Activated CD4-positive, alpha-beta T cell treated with anti-CD3 and anti-CD28 coated beads, Interleukin-2, amount 50 U/mL, for 16 hours (primary cell): ENCODE results near the gene CCDC24.

Source experiments
- DNase-seq: peaks from one replicate; pipeline ENCODE4 v3.0.0-alpha.2; 2020

CCDC24 gene

DNA sequence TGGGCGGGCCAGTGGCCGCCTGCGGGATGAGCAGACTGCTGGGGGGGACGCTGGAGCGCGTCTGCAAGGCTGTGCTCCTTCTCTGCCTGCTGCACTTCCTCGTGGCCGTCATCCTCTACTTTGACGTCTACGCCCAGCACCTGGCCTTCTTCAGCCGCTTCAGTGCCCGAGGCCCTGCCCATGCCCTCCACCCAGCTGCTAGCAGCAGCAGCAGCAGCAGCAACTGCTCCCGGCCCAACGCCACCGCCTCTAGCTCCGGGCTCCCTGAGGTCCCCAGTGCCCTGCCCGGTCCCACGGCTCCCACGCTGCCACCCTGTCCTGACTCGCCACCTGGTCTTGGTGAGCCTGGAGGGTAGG is 10.3 kb upstream of the CCDC24 start:
- no peak for DNase-seq

DNA sequence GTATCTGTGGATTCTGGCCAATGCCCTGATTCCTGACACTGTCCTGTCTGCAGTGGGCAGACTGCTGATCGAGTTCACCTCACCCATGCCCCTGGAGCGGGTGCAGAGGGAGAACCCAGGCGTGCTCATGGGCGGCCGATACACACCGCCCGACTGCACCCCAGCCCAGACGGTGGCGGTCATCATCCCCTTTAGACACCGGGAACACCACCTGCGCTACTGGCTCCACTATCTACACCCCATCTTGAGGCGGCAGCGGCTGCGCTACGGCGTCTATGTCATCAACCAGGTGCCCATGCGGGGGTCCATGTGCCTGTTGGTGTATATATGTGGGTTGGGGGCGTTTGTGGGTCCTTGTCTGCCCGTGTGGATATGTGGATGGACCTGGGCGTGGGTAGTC is 9.8 kb upstream of the CCDC24 start:
- DNase-seq = no peak

DNA sequence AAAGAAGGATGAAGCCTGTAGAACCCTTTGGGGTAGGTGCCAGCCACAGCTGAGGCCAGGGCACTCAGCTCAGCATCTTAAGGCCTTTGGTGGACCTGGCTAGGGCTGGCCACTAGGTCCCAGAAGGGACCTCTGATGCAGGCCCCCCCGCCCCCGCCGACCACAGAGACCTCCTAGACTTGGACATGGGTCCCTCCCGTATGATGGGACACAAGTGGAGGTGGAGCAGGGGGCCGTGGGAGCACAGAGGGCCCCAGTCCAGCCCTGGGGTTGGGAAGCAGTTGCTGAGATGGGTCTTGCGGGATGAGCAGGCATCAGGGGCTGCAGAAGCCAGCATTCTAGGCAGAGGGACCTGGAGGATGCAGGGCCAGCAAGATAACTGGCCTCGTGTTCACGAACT is 9.2 kb upstream of the CCDC24 start:
- no peak for DNase-seq

DNA sequence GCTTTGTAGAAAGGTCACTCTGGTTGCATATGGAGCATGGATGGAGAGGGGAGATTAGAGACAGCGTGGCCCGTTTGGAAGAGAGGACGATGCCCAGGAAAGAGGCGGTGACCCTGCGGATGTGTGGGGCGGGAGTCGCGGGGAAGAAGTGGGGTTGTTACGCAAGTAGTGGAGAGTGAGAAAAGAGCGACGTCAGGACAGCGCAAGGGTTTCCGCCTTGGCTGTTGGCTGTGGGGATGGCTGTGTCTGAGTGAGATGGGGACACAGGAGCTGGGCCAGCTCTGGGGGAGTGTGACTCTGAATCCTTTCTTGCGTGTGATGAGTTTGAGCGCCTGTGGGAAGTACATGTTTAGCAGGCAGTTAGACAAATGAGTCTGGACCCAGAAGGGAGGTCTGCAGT is 8.6 kb upstream of the CCDC24 start:
- no peak for DNase-seq

DNA sequence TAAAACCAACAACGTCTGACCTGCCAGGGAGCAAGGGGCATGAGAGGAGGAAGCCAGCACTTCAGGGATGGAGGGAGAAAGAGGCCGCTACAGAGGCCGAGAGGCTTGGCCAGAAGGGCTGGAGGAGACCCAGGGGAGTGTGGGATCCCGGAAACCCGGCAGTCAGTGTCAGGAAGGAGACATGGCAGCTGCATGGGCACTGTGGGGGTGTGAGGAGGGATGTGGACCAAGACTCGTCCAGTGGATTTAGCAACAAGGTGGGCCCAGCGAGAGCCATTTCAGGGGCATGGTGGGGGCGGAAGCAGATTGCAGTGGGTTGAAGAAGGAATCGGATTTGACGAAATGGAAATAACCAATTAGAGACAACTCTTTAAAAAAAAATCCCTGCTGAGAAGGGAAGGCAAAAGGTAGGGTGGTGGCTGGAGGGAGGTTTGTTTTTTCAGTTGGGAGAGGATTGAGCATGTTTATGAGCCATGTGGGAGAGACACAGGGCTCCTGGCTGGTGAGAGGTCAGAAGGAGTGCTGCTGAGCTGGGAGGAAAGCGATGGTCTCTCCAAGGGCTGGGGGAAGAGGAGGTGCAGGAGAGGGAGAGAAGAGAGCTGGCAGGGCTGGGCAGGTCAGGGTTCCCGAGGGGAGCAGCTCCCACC is 8.0 kb upstream of the CCDC24 start:
- no peak for DNase-seq

DNA sequence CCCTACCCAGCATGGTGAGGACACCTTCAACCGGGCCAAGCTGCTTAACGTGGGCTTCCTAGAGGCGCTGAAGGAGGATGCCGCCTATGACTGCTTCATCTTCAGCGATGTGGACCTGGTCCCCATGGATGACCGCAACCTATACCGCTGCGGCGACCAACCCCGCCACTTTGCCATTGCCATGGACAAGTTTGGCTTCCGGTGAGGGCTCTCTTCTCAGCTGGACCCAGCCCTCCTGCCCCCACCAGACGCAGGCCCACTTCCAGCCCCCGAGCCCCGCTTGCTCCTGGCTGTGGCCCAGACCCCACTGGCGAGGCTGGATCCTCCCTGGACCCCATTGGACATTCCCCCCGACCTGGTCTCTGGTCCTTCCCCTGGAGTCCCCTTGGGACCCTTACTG is 6.5 kb upstream of the CCDC24 start:
- DNase-seq = no peak

DNA sequence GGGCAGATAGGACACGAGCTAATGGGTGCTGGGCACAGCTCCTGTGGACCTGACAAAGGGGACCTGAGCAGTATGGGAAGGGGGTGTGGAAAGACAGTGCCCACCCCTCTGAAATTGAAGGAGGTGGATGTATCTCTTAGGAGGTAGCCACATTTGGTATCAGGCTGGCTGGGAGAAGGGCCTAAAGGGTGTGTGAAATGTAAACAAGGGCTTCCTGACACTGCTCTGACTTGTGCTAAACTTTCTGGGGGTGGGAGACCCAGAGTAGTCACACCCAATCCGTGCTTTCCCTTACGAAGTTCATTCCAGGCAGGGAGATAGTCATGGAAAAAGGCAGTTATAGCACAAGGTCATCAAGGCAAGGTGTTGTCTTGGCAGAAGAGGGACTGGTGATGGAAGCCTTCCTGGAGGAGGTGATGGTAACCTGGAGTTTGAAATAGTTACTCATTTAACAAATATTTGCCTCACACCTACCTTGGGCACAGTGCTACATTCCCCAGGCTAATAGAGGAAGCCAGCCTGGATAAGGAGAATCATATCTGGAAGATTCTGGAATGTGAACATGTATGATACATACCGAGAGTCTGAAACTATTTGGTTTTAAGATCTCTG is 5.3 kb upstream of the CCDC24 start:
- no peak for DNase-seq

DNA sequence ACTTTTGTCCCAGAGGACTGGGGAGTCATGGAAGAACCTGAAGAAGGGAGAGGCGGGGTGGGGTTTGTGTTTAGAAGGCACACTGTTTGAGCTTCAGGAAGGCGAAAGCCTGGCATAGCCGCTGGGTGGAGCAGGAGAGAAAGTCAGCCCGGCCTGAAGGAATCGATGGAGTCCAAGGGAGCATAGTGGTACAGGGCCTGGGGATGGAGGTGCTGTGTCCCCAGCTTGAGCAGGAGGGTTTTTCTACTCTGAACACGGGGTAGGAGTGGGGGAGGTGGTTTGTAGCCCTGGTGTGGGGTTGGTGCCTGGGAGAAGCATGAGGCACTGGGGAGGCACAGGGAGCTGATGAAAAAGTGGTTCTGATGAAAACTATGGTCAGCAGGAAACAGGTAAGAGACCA is 4.7 kb upstream of the CCDC24 start:
- no peak for DNase-seq

DNA sequence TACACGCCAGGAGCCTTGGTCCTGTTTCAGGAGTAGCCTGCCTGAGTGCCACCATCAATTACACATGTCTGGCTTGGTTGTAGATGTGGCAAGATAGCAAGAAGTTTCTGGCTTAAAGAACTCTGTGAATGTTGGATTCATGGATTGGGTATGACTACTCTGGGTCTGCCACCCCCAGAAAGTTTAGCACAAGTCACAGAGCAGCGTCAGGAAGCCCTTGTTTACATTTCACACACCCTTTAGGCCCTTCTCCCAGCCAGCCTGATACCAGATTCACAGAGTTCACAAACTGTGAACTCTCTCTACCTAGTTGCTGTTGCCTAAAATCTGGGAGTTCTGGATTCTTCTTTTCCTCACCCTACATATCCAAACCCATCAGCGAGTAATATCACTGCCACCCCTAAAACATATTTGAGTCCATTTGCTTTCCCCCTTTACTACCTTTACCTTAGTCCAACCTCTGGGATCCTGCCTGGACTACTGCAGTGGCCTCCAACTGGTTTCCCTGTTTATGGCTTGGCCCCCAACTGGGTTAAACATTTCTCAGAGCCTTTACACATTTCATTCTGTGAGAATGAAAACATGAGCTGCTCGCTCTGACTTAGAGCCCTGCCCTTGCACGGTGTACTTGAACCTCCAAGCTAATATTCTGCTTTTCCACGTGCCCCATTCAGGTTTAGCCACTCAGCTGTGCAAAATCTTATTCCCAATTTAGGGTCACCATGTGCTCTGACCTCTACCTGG is 4.1 kb upstream of the CCDC24 start:
- DNase-seq = no peak

DNA sequence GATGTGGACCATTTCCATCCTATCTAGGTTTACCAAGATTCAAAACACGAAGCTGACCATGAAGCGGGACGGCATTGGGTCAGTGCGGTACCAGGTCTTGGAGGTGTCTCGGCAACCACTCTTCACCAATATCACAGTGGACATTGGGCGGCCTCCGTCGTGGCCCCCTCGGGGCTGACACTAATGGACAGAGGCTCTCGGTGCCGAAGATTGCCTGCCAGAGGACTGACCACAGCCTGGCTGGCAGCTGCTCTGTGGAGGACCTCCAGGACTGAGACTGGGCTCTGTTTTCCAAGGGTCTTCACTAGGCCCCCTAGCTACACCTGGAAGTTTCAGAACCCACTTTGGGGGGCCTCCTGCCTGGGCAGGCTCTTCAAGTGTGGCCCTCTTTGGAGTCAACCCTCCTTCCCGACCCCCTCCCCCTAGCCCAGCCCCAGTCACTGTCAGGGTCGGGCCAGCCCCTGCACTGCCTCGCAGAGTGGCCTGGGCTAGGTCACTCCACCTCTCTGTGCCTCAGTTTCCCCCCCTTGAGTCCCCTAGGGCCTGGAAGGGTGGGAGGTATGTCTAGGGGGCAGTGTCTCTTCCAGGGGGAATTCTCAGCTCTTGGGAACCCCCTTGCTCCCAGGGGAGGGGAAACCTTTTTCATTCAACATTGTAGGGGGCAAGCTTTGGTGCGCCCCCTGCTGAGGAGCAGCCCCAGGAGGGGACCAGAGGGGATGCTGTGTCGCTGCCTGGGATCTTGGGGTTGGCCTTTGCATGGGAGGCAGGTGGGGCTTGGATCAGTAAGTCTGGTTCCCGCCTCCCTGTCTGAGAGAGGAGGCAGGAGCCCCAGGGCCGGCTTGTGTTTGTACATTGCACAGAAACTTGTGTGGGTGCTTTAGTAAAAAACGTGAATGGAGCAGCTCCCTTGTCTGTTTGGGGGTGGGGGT is 864 bp upstream of the CCDC24 start:
- DNase-seq = no peak

DNA sequence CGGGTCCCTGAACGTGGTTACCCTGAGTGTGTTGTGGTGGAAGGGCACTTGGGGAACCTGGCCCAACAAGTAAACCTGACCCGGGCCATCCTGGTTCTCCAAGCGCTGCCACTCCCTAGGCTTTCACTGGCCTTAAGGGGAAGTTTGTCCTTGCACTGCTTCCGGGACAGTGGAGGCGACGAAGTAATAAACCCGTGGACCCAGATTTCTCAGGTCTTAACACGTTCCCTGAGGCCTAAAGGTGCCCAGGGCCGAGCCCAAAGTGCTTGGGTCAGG is 261 bp upstream of the CCDC24 start:
- DNase-seq = no peak

DNA sequence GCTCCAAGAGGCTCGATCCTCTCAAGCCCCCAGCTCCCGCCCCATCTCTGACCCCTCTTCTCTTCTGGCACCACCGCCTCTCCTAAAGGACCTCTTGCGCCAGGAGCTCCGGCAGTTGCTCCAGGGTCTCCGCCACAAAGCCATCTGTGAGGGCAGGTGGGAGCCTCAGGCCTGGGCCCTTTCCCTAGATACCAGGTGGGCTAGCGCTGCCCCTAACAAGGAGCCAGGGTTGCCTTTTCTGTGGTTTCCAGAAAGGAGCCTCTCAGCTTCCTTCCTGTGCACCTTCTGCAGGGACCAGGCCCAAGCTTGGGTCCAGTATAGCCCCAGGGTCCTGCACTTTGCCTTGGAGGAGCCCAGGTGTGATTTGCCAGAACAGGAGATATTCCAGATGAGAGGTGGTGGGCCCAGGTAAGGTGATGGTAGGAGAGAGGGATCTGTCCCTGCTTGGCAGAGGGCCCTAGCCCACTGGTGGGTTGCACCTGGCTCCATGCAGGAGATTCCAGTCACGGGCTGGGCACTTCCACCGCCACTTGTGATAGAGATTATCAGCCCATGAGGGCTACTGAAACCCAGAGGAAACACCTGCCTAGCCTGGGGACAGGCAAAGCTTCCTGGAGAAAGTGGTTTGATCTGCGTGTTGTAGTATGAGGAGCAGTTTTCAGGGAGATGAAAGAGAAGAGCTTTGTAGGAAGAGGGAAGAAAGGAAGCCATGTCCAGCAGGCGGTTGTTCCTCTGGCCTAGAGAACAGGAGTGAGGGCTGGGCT is 1.0 kb downstream of the CCDC24 start:
- no peak for DNase-seq

DNA sequence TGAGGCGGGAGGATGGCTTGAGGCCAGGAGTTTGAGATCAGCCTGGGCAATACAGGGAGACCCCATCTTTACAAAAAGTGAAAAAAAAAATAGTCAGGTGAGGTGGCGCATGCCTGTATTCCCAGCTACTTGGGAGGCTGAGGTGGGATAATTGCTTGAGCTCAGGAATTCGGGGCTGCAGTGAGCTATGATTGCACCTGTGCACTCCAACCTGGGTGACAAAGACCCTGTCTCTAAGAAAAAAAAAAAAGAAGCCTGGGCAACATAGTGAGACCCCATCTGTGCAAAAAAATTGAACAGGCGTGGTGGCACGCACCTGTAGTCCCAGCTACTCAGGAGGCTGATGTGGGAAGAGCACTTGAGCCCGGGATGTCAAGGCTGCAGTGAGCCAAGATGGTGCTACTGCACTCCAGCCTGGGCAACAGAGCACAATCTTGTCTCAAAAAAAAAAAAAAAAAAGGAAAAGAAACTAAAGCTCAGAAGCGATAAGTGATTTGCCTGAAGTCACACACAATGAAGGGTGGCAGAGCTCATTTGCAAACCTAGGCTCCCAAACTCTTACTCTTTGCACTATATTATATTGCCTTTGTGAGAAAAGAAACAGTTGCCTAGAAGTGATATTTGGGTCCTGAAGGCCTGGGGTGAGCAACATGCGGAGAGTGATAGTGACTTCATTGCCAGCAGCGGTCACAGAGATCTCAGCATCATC is 2.0 kb downstream of the CCDC24 start:
- DNase-seq = no peak

DNA sequence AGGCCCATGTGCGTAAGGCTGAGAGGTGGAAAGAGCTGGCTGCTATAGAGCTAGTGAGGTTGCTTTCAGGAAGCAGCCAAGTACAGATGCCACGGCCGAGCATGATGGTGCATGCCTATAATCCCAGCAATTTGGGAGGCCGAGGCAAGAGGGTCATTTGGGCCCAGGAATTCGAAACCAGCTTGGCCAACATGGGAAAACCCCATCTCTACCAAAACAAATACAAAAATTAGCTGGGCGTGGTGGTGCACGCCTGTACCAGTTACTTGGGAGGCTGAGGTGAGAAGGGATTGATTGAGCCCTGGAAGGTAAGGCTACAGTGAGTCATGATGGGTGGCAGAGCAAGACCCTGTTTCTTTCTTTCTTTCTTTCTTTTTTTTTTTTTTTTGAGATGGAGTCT is 2.7 kb downstream of the CCDC24 start:
- no peak for DNase-seq

DNA sequence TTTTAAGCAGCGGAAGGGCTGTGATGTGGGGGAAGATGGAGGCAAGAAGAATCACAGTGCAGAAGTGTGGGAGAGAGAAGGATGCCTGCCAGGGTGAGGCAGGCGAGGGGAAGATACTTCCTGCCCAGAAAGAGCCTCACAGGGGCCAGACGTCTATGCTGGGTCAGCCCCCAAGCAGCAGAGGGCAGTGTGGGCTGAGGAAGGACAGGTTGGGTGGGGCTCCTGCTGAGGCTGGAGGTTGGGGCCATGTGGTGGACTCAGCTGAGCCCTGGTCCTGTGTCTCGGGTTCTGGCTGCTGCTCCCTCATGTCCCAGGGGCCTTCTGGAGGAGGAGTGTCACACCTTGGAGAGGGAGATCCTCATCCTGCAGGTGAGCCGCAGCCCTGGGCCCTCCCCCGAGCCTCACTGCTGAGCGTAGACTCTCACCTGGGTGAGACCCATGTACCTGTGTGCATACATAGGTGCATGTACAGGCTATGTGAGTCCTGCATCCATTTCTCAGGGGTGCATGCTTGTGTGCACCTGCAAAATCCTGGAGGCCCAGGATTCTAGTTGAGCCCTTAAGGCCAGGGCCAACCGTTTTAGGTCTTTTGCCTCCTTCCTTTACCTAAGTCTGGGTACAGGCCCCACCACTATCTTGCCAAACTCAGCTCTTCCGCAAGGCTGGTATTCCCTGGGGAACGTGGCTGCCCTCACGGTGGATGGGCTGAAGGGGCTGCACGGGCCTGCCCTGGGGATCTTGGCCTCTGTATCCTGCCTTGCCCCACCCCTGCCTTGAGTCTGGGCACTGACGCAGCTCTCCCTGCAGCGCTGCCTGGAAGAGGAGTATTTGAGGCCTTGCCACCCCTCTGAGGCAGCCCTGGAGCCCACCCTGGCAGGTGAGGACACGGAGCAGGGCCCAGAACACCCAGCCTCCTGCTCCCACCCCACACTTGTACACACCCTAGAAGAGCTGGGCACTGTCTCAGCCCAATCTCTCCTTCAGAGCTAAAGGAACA is 3.7 kb downstream of the CCDC24 start:
- no peak for DNase-seq

DNA sequence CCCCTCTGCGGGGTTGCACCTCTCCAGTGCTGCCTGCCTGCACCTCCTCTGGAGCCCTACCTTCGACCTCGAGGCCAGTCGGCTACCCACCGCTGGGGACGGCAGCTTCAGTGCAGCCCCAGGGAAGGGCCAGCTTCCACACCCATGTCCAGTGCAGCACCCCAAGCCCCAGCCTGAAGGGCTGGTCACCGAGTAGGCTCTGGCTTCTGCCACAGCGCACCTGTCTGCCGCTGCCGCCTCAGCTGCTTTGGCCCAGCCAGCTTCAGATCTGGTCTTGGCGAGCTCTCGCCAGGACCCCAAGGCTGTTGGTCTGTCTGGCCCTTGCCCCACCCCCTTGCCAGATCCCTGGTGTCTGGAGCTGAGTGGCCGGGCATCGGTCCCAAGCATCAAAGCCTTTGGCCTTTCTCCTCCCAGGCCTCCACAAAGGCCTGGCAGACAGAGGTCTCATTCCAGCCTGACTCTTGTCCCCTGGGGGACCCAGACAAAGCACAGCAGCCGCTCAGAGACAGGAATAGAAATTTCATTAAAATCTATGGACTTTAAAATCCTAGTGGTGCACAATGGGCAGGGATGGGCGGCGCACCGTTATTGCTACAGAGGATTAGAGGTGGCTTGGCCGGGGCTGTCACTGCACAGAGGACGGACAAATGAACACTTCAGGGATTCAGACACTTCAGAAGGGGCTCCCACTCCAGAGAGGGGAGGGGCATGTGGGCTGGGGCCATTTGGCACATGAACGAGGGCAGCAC is 4.8 kb downstream of the CCDC24 start:
- DNase-seq = no peak

DNA sequence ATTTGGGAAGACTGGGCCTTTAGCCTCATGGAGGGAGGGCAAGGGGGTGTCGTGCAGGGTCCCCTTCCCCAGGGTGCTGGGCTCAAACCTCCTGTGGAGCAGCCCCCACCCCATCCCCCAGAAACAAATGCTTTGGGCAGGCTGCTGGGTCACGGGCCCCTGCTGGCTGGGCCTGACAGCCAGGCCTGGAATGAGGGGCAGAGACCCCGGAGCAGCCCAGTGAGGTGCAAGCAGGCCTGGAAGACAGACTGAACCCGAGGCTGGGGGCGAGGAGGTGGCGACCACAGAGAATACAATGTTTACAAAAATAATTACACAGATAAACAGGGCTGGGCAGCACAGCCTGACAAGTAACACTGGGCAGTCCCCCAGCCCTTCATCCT is 5.3 kb downstream of the CCDC24 start:
- no peak for DNase-seq

DNA sequence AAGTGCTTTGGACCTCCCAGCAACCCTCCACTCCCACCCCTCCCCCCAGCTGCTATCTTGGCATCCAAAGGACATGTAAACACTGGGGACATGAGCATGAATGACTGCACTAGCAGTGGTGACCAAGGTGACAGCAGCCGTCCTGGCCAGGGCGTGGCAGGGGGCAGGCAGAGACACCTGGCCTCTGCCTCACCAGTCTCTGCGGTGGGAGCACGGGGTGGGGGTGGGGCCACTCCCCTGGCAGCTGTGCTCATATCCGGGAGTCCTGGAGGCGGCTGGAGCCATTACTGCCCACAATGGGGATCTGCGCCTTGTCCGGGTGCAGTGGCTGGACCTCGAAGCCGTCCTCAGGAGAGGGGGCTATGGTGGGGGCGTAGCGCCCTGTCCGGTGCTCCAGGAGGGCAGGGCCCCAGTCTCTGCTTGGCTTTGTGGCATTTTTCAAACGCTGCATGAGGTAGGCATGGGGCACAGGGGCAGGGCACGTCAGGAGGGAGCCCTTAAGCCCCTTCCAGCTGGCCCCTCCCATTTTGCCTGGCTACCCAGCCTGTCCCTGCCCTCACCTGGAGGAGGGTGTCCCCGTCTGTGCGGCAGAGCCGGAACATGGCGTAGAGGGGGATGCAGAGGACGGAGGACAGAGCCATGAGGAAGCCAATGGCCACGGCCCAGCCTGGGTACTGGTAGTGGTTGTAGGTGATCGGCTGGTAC is 6.0 kb downstream of the CCDC24 start:
- no peak for DNase-seq

DNA sequence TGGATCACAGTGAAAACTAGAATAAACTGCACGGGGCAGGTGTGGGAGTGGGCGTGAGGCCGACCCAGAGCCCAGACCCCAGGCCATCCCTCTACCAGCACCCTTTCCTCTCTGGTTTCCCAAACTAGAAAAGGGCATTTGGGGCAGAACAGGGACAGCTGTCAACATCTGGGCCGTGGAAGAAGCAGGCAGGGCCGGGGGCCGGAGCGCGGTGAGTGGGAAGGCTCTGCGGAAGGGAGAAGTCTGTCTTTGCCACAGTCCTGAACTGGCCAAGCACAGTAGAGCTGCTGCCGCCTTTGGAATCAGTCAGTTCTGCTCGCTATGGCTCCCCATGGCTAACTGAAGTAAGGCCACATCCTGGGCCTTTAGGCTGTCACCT is 6.6 kb downstream of the CCDC24 start:
- DNase-seq = no peak

DNA sequence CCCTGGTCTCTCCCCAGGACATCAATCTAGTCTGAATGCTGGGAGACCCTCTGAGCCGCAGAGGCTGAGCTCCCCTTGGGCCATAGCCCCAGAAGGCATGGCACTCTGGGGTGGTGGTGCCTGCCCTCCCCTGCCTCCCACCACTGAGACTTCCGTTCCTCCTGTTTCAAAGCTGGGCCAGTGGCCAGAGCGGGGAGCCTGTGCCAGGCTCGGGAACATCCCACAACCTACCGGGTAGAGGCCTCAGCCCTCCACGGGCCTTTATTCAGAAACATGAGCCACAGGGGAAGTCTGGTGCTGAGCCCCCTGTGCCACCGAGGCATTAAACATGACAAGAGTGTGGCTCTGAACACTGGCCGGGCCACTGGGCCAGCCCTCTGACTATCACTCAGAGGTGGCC is 8.1 kb downstream of the CCDC24 start:
- DNase-seq = no peak
